ENCODE measurements around the gene ARHGEF10L.

DNA sequence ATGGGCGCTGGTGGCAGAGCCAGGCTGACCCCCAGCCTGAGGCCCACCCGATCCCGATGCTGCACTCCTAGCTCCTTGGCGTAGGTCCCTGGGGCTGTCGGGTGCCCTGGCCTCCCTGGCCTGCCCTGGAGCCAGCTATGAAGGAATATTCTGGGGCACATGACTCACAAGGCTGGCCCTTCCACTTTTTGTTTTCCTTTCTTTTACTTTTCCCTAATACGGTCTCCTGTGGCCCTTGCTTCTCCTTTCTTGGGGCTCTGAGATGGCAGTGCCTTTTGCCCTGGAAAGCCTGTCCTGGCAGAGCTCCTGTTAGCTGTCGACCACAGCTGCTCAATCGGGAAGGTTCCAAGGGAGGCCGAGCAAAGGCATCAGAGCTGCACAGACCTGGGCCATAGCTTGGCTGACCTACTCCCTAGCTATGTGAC is 22.1 kb downstream of the ARHGEF10L start:
- TF ChIP-seq, protein P1, sequence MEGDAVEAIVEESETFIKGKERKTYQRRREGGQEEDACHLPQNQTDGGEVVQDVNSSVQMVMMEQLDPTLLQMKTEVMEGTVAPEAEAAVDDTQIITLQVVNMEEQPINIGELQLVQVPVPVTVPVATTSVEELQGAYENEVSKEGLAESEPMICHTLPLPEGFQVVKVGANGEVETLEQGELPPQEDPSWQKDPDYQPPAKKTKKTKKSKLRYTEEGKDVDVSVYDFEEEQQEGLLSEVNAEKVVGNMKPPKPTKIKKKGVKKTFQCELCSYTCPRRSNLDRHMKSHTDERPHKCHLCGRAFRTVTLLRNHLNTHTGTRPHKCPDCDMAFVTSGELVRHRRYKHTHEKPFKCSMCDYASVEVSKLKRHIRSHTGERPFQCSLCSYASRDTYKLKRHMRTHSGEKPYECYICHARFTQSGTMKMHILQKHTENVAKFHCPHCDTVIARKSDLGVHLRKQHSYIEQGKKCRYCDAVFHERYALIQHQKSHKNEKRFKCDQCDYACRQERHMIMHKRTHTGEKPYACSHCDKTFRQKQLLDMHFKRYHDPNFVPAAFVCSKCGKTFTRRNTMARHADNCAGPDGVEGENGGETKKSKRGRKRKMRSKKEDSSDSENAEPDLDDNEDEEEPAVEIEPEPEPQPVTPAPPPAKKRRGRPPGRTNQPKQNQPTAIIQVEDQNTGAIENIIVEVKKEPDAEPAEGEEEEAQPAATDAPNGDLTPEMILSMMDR (IDR thresholded peaks at IDR 0.05), result no peak
- TF ChIP-seq EP300 (IDR thresholded peaks at IDR 0.05), result no peak
- TF ChIP-seq POLR2AphosphoS5 (IDR thresholded peaks at IDR 0.05), result no peak
- no peak for TF ChIP-seq POLR2A (IDR thresholded peaks at IDR 0.05)
